ENCODE data around the gene ABCG4.
"Not testable (repeated sequence)": the region's sequence is repeated elsewhere in the genome, so short reads cannot be mapped to it uniquely, and the experiment has no call there.

ABCG4 gene

DNA sequence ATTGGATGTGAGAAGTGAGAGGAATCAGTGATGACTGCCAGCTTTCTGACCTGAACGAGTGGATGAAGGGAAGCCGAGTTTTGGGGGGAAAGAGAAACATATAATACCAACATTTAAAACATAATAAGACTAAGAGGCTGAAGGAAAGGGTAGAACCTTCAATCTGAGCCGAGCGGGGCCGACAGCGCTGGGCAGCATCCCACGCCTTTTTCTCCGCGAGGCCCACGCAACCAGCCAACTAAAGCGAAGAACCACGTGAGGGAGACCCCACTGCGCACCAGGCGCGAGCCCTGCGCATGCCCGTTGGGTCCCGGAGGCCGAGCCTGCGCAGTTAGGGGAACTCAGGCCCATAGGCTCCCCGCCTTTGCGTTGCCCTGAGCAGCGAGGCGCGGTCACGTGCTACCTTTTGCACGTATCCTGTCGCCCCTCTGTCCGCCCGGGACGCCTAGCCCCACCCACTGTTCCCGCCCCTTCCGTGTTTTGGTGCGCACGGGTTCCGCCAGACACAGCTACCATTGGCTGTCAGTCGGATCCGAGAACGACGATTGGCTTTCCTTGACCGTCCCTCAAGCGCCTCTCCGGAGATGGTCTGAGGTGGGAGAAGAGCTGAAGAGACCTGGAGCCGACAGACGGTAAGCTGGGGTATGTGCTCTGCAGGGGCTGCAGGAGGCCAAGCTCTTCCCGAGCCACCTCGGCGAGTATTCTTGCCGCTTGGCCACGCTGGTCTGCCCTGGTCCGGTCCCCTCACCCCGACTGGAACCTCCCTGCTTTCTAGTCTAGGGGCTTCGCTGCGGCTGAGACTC lies 27.6 kb upstream of the ABCG4 start, which contains the start of gene HINFP:
Gene HINFP (plus strand): TSS at position 573 of the 803 bp plus-strand sequence. CDS start 5,365 bp downstream, outside the sequence.
- Mint-ChIP-seq H3K9me3 (no peaks in the 10 kb centered on the region), H3K27ac (peak within 1 kb of the TSS; percentile 81 to 94), H3K36me3 (ENCODE audit: insufficient read depth) (peaks cover 22% of the 10 kb centered on the region), H3K4me3 (peak within 1 kb of the TSS; percentile 85 to 91), H3K4me1 (ENCODE audit: low read depth in 2 of 2) (peaks cover 25 to 38% of the 10 kb centered on the region in 2 donors), H3K27me3 (no peaks in the 10 kb centered on the region)
- ATAC-seq (replicated peaks): peak; percentile 97
- DNase-seq: peak; percentile 97 to 99 (median 98)

DNA sequence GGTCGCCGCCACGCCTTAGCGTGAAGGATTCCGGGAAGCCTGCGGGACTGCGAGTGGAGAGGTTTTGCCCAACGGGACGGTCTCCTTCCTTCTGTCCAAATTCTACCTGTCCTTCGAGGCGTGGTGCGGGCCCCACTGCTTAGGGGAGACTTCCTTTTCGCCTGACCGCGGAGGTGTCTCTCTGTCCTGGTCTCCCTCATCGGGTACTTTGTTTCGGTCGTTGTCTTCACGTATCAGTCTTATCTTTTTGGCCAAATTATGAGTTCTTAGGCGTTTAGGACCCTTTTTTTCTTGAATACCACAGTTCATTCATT lies 27.1 kb upstream of the ABCG4 start:
- Mint-ChIP-seq H3K36me3 (ENCODE audit: insufficient read depth) (peaks cover 25% of the 10 kb centered on the region), H3K4me1 (ENCODE audit: low read depth in 2 of 2) (peaks cover 27 to 40% of the 10 kb centered on the region in 2 donors), H3K27me3 (no peaks in the 10 kb centered on the region), H3K27ac (peak overlapping the region; percentile 81 to 94), H3K9me3 (no peaks in the 10 kb centered on the region), H3K4me3 (peak overlapping the region; percentile 85 to 91)
- ATAC-seq (replicated peaks): no peak
- no peak for DNase-seq

DNA sequence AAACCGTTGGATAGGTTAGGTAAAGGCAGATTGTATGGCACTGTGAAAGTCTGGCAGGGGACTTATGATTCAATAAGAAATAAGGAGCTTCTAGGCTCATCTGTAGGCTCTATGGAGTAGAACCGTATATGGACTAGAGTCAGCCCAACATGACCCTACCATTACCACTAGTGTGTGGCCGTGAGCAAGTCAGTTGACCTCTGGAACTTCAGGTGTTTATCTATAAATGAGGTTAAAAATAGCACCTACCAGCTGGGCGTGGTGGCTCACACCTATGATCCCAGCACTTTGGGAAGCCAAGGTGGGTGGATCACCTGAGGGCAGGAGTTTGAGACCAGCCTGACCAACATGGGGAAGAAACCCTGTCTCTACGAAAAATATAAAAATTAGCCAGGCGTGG lies 23.0 kb upstream of the ABCG4 start:
- Mint-ChIP-seq H3K9me3 (no peaks in the 10 kb centered on the region), H3K36me3 (ENCODE audit: insufficient read depth) (peaks cover 59% of the 10 kb centered on the region), H3K4me1 (ENCODE audit: low read depth in 2 of 2) (peaks cover 22 to 39% of the 10 kb centered on the region in 2 donors), H3K4me3 (no peak overlapping the region), H3K27me3 (no peaks in the 10 kb centered on the region), H3K27ac (no peak overlapping the region)
- DNase-seq (no peak), ATAC-seq (replicated peaks) (no peak)

DNA sequence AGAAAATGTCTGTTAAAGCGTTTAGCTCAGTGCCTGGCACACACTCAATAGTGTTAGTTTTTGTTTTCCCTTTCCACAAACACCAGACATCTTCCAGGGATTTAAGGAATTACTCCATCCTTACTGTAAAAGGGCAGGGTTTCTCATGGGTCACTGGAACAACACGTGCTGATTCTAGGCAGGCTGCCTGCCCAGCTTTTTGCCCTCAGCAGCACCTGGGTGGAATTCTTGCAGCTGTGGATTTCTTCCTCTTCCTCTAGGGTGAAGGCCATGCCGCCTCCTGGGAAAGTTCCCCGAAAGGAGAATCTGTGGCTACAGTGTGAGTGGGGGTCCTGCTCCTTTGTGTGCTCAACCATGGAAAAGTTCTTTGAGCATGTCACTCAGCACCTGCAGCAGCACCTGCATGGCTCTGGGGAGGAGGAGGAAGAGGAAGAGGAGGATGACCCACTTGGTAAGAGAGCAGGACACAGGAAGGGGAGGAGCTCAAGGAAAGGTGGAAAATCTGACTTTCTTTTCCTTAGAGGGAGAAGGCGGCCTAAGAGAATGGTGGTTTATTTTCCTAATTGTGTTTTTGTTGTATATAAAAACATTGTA lies 22.1 kb upstream of the ABCG4 start:
- no peak for ATAC-seq (replicated peaks)
- Mint-ChIP-seq H3K27me3 (no peaks in the 10 kb centered on the region), H3K36me3 (ENCODE audit: insufficient read depth) (peaks cover 59% of the 10 kb centered on the region), H3K4me1 (ENCODE audit: low read depth in 2 of 2) (peaks cover 19 to 32% of the 10 kb centered on the region in 2 donors), H3K9me3 (no peaks in the 10 kb centered on the region), H3K27ac (peak overlapping the region; percentile 73 to 81), H3K4me3 (no peak overlapping the region)
- no peak for DNase-seq

DNA sequence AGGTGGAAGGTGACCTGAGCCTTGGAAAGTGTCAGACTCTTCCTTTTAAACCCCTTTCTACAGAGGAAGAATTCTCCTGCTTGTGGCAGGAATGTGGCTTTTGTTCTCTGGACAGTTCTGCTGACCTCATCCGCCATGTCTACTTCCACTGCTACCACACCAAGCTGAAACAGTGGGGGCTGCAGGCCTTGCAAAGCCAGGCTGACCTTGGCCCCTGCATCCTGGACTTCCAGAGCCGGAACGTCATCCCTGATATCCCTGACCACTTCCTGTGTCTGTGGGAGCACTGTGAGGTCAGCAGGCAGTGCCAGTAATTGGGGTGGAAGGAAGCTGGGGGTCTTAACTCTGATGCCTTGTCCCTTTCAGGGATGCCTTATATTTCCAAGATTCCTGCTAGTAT lies 18.2 kb upstream of the ABCG4 start:
- no peak for ATAC-seq (replicated peaks)
- no peak overlapping the region for H3K4me3 Mint-ChIP-seq
- H3K9me3 Mint-ChIP-seq: no peaks in the 10 kb centered on the region
- no peaks in the 10 kb centered on the region for H3K27me3 Mint-ChIP-seq
- peaks cover 5 to 8% of the 10 kb centered on the region in 2 donors for H3K4me1 Mint-ChIP-seq (ENCODE audit: low read depth in 2 of 2)
- H3K36me3 Mint-ChIP-seq (ENCODE audit: insufficient read depth): peaks cover 57% of the 10 kb centered on the region
- DNase-seq: no peak
- H3K27ac Mint-ChIP-seq: no peak overlapping the region

DNA sequence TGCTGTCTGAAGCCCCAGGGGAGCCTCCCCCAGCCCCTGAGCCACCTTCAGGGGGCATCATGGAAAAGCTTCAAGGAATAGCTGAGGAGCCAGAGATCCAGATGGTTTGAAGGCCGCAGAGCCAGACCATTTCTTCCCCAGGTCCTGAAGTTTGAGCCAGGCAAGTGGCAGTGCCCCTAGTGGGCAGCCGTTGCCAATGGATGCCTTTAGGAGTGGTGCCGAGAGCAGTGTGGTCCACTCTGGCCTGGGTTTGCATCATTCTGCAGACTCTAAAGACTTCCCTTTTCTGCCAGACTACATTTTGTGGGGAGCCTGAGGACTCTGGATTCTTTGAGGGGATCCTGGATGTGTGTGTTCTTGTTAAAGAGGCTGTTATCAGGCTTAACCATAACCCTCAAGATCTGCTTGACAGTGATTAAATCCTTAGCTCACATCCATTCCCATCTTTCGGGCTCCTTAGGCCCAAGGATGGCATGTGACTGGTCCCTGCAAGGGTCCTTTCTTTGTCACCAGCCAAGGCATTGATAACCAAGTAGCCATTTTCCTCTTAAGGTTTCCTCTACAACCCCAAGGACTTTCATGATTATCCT lies 14.4 kb upstream of the ABCG4 start:
- peak; percentile 33 for ATAC-seq (replicated peaks)
- H3K27ac Mint-ChIP-seq: no peak overlapping the region
- peaks cover 31% of the 10 kb centered on the region for H3K36me3 Mint-ChIP-seq (ENCODE audit: insufficient read depth)
- peaks cover 7 to 9% of the 10 kb centered on the region in 2 donors for H3K27me3 Mint-ChIP-seq
- no peaks in the 10 kb centered on the region for H3K4me1 Mint-ChIP-seq (ENCODE audit: low read depth in 2 of 2)
- H3K4me3 Mint-ChIP-seq: no peak overlapping the region
- DNase-seq: no peak
- H3K9me3 Mint-ChIP-seq: no peaks in the 10 kb centered on the region

DNA sequence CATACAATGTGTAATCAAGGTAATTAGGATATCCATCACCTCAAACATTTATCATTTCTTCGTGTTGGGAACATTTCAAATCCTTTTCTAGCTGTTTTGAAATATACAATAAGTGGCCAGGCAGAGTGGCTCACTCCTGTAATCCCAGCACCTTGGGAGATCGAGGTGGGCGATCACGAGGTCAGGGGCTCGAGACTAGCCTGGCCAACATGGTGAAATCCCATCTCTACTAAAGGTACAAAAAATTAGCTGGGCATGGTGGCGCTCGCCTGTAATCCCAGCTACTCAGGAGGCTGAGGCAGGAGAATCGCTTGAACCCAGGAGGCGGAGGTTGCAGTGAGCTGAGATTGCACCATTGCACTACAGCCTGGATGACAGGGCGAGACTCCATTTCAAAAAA lies 9.6 kb upstream of the ABCG4 start:
- not testable (repeated sequence) for H3K27ac Mint-ChIP-seq; DNase-seq; H3K9me3 Mint-ChIP-seq; ATAC-seq (replicated peaks); H3K36me3 Mint-ChIP-seq (ENCODE audit: insufficient read depth); H3K4me1 Mint-ChIP-seq (ENCODE audit: low read depth in 2 of 2); H3K4me3 Mint-ChIP-seq
- H3K27me3 Mint-ChIP-seq: peaks cover 22 to 26% of the 10 kb centered on the region in 2 donors

DNA sequence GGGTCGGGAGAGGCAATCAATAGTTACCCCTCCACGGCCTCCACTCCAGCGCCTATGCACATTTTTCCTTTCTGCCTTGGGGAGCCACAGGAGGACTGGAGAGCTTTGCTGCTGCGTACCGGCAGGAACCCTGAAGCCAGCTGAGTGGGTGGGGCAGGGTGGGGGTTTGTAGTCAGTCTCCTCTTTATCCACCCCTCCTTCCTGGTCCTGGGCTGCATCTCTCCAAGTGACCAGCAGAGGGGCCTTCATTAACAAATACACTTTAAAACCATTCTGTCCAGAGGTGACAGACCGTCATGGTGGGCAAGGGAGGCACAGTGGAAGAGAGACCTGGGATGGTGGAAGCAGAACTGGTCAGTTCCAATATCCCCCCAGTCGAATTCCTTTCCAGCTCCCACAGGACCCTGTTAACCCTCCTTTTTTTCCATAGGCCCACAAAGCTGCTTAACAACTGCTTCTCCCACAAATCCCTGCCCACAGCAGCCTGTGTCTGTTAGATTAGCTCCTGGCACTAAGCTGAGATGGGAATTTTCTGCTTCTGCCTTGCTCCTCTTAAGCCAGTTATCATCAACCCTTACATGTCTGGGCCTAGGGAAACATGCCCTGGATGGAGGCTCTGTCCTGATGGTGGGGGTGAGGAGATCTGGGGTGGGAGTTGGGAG lies 3.9 kb upstream of the ABCG4 start:
- no peak overlapping the region for H3K27ac Mint-ChIP-seq
- H3K36me3 Mint-ChIP-seq (ENCODE audit: insufficient read depth): no peaks in the 10 kb centered on the region
- peak; percentile 33 for ATAC-seq (replicated peaks)

DNA sequence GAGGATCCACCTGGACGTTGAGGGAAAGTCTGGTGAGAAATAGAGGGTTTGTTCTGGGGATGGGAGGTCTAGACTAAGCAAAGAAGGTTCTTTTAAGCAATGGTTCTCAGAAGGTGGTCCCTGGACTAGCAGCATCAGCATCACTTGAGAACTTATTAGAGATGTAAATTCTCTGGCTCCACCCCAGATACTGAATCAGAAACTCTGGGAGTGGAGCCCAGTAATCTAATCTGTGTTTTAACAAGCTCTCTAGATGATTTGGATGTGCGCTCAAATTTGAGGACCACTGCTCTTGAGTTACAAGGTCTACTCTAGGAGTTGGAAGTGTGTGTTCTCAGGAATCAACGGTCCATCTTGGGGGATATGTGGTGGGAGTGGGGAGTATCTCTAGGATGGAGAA lies 3.3 kb upstream of the ABCG4 start:
- Mint-ChIP-seq H3K4me3 (no peak overlapping the region), H3K27me3 (peaks cover 41 to 68% of the 10 kb centered on the region in 2 donors), H3K36me3 (ENCODE audit: insufficient read depth) (no peaks in the 10 kb centered on the region), H3K27ac (no peak overlapping the region), H3K9me3 (no peaks in the 10 kb centered on the region), H3K4me1 (ENCODE audit: low read depth in 2 of 2) (peaks cover 0 to 8% of the 10 kb centered on the region in 2 donors)
- DNase-seq (no peak), ATAC-seq (replicated peaks) (no peak)

More for the DNA sequence above, 3.9 kb upstream of the ABCG4 start:
- H3K4me3 Mint-ChIP-seq: no peak overlapping the region
- no peak for DNase-seq
- no peaks in the 10 kb centered on the region for H3K9me3 Mint-ChIP-seq
- H3K27me3 Mint-ChIP-seq: peaks cover 41 to 65% of the 10 kb centered on the region in 2 donors
- H3K4me1 Mint-ChIP-seq (ENCODE audit: low read depth in 2 of 2): peaks cover 0 to 8% of the 10 kb centered on the region in 2 donors

DNA sequence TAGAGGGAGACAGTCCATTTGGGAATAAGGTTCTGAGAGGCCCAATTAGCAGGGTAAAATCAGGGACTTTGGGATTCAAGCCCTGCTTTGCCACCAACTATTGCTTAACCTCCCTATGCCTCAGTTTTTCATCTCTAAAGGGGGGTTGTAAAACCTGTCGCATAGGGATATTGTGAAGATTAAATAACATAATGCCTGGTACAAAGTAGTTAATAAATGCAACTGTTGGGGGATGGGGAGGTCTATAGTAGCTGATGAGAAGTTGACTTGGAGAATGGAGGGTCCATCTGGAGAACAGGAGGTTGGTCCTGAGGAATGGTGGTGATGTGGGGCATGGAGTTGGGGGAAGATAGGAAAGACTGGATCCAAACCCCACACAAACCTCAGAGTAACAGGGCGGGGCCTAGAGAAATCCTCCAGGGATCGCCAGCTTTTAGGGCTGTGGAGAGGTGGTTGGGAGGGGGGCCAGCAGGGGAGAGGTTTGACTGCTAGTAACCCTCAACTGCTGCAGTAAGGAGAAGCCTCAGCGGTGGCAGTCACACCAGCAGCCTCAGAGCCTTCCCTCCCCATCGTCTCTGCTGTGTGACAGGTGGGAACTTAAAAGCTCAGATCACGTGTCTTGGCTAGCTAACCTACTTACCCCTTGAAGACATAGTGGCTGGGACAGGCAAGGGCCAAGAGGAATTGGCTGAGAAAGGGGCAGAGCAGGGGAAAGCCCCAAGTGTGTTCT lies 1.1 kb upstream of the ABCG4 start:
- ATAC-seq (replicated peaks) (peak; percentile 78), DNase-seq (peak in 2 of 3 experiments; percentile 13 to 16)
- Mint-ChIP-seq H3K4me1 (ENCODE audit: low read depth in 2 of 2) (peaks cover 0 to 8% of the 10 kb centered on the region in 2 donors), H3K4me3 (peak overlapping the region; percentile 60 to 69), H3K36me3 (ENCODE audit: insufficient read depth) (no peaks in the 10 kb centered on the region), H3K27me3 (peaks cover 34 to 80% of the 10 kb centered on the region in 2 donors), H3K27ac (no peak overlapping the region), H3K9me3 (no peaks in the 10 kb centered on the region)

DNA sequence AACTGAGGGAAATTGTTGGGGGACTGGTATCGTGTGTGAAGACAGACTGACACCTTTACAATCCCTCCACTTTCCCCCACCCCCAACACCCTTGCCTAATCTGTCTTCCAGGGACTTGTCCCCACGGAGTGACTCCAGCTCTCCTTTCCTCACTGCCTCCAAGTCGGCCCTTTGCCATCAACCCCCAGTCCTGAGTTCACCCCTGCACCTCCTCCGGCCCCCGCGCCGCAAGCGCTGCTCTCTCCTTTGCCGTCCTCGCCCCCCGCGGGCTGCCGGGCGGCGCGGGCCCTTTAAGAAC lies 183 bp upstream of the ABCG4 start:
- H3K9me3 Mint-ChIP-seq: no peaks in the 10 kb centered on the region

DNA sequence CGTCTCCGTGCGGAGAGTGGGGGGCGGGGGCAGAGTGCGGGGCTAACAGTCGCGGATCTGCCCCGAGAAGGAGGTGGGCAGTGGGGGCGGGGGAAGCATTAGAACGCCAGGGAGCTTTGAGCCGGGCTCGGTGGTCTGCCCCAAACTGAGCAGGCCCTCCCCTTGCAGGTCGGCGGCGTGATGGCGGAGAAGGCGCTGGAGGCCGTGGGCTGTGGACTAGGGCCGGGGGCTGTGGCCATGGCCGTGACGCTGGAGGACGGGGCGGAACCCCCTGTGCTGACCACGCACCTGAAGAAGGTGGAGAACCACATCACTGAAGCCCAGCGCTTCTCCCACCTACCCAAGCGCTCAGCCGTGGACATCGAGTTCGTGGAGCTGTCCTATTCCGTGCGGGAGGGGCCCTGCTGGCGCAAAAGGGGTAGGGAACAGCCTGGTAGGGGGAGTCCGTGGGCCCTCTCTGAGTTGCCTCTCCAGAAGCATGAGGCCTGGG lies 979 bp downstream of the ABCG4 start:
- Mint-ChIP-seq H3K36me3 (ENCODE audit: insufficient read depth) (no peaks in the 10 kb centered on the region), H3K4me3 (peak overlapping the region; percentile 36 to 40), H3K27me3 (peaks cover 42 to 86% of the 10 kb centered on the region in 2 donors), H3K9me3 (no peaks in the 10 kb centered on the region), H3K4me1 (ENCODE audit: low read depth in 2 of 2) (peaks cover 0 to 8% of the 10 kb centered on the region in 2 donors), H3K27ac (no peak overlapping the region)
- DNase-seq (no peak), ATAC-seq (replicated peaks) (no peak)

More for the DNA sequence above, 183 bp upstream of the ABCG4 start:
- ATAC-seq (replicated peaks) (no peak), DNase-seq (no peak)
- Mint-ChIP-seq H3K4me1 (ENCODE audit: low read depth in 2 of 2) (peaks cover 0 to 8% of the 10 kb centered on the region in 2 donors), H3K27me3 (peaks cover 38 to 81% of the 10 kb centered on the region in 2 donors), H3K36me3 (ENCODE audit: insufficient read depth) (no peaks in the 10 kb centered on the region), H3K27ac (no peak overlapping the region), H3K4me3 (peak overlapping the region; percentile 60 to 69)

DNA sequence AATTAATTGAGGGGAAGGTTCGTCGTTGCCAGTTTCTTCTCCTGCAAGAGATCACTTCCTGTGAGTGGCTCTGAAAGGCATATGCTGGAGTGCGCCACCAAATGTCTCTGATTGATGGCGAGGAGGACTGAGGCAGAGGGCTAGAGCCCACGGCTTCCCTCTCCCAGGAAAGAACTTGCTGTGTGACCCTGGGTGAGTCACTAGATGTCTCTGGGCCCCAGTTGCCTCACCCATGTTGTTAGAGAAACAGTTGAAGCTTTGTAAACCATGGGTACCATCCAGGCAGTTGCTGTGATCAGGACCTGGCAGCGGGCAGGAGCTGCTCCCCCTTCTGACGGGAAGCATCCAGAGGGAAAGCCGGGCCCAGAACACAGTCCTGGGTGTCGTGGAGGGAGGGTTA lies 3.2 kb downstream of the ABCG4 start:
- Mint-ChIP-seq H3K27me3 (peaks cover 45 to 86% of the 10 kb centered on the region in 2 donors), H3K4me1 (ENCODE audit: low read depth in 2 of 2) (peaks cover 0 to 8% of the 10 kb centered on the region in 2 donors), H3K36me3 (ENCODE audit: insufficient read depth) (no peaks in the 10 kb centered on the region), H3K4me3 (no peak overlapping the region), H3K9me3 (no peaks in the 10 kb centered on the region), H3K27ac (no peak overlapping the region)
- DNase-seq (no peak), ATAC-seq (replicated peaks) (no peak)

Data from effector memory CD8-positive, alpha-beta T cell (primary cell).